Smooth muscle cell (in vitro differentiated cells): Measurements from ENCODE around the gene ASNS. TPM values are rescaled to one million over a fixed set of nuclear protein-coding genes. Genes with fewer than 3 reads are reported as not detected.

Source experiments
- DNase-seq: peaks from one replicate; lab custom pipeline; 2025; ENCODE audit not compliant: unreplicated experiment; lab: John Stamatoyannopoulos, UW
- H2AFZ ChIP-seq: fragments of 200-600 bp; sonication (generic); 2 replicates; pipeline ENCODE4 v1.6.0; 2016; ENCODE audit warnings: antibody characterized with exemption, low read depth, mild to moderate bottlenecking
- H3F3A ChIP-seq: fragments of 200-600 bp; sonication (generic); 2 replicates; pipeline ENCODE4 v1.6.0; 2017; ENCODE audit warnings: antibody characterized with exemption, low read depth
- H3K27ac ChIP-seq: fragments of 200-600 bp; sonication (generic); 2 replicates; pipeline ENCODE4 v1.5.1; 2016; ENCODE audit warnings: low read depth, mild to moderate bottlenecking
- H3K27me3 ChIP-seq: fragments of 200-600 bp; sonication (generic); 2 replicates; pipeline ENCODE4 v1.6.1; 2016; ENCODE audit warnings: low read depth, mild to moderate bottlenecking
- H3K36me3 ChIP-seq: fragments of 200-600 bp; sonication (generic); 2 replicates; pipeline ENCODE4 v1.5.1; 2016; ENCODE audit warnings: low read depth
- H3K4me1 ChIP-seq: fragments of 200-600 bp; sonication (generic); 2 replicates; pipeline ENCODE4 v1.5.1; 2016; ENCODE audit warnings: low read depth
- H3K4me2 ChIP-seq: fragments of 200-600 bp; sonication (generic); 2 replicates; pipeline ENCODE4 v1.6.0; 2016; ENCODE audit warnings: mild to moderate bottlenecking
- H3K4me3 ChIP-seq: fragments of 200-600 bp; sonication (generic); 2 replicates; pipeline ENCODE4 v1.5.1; 2016; ENCODE audit warnings: mild to moderate bottlenecking
- H3K79me2 ChIP-seq: fragments of 200-600 bp; sonication (generic); 2 replicates; pipeline ENCODE4 v1.6.0; 2016; ENCODE audit warnings: low read depth, mild to moderate bottlenecking
- H3K9ac ChIP-seq: fragments of 200-600 bp; sonication (generic); 2 replicates; pipeline ENCODE4 v1.6.0; 2016; ENCODE audit warnings: low read depth
- H3K9me3 ChIP-seq: fragments of 200-600 bp; sonication (generic); replicated peaks from 2 replicates; pipeline ENCODE4 v1.5.1; 2016; ENCODE audit warnings: low read depth
- H4K20me1 ChIP-seq: fragments of 200-600 bp; sonication (generic); 2 replicates; pipeline ENCODE4 v1.6.0; 2016; ENCODE audit warnings: low read depth
- CTCF ChIP-seq: fragments of 200-600 bp; sonication (generic); IDR thresholded peaks from 2 replicates; pipeline ENCODE4 v1.5.1; 2017; ENCODE audit warnings: borderline replicate concordance, mild to moderate bottlenecking, antibody characterized with exemption; ENCODE audit not compliant: insufficient read depth, poor library complexity, severe bottlenecking
- WGBS: methylation state at CpG from one replicate; pipeline ENCODE4 v1.1.7; 2016; ENCODE audit warnings: low lambda C conversion rate; 5-methylcytosine and 5-hydroxymethylcytosine counted together
- polyA plus RNA-seq: library from polyadenylated mRNA; unstranded; fragments of >200 nt; fragmentation: Nextera tagmentation; extraction: Ambion mirVana; gene quantifications from 2 replicates; pipeline ENCODE4 v1.2.1, GENCODE V29; 2016
- total RNA-seq: library from RNA; depleted of rRNA; stranded (reverse); fragments of >200 nt; gene quantifications from 2 replicates; pipeline ENCODE4 v1.2.3, GENCODE V29; 2014

Gene ASNS
- total and polyA plus RNA-seq, 2 experiments from 2014 or later, result 56.7 to 68.8 TPM

GRCh38 chr7:97868314-97868713 is 3.9 kb downstream of the ASNS start:
- Histone ChIP-seq H3K4me1 (peaks cover 8% of the 10 kb centered on the region), H3K27ac (no peak overlapping the region), H3K9ac (no peak overlapping the region), H4K20me1 (peaks cover 8% of the 10 kb centered on the region), H3K4me2 (no peak overlapping the region), H3K4me3 (no peak overlapping the region), H3K79me2 (peaks cover 32% of the 10 kb centered on the region), H2AFZ (no peak overlapping the region), H3K9me3 (no peaks in the 10 kb centered on the region), H3K36me3 (peaks cover 3% of the 10 kb centered on the region), H3K27me3 (no peaks in the 10 kb centered on the region), H3F3A (no peaks in the 10 kb centered on the region)
- DNase-seq, result no peak
- TF ChIP-seq CTCF, result no peak

- H3F3A ChIP-seq, result no peaks in the 10 kb centered on the region
- H3K9me3 ChIP-seq, result no peaks in the 10 kb centered on the region
- no peak overlapping the region for H2AFZ ChIP-seq
- no peak overlapping the region for H3K9ac ChIP-seq
- H3K79me2 ChIP-seq, result peaks cover 18% of the 10 kb centered on the region
- no peak for TF ChIP-seq CTCF
- no peak for DNase-seq
- H3K4me1 ChIP-seq, result no peaks in the 10 kb centered on the region
- 98% methylated on average over 3 of the region's 3 CpGs for WGBS
- H3K4me2 ChIP-seq, result no peak overlapping the region
- peaks cover 3% of the 10 kb centered on the region for H3K36me3 ChIP-seq
- no peak overlapping the region for H3K27ac ChIP-seq
- H3K27me3 ChIP-seq, result no peaks in the 10 kb centered on the region
- H4K20me1 ChIP-seq, result peaks cover 5% of the 10 kb centered on the region
- no peak overlapping the region for H3K4me3 ChIP-seq
Measured at GRCh38 chr7:97865104-97865503, 7.1 kb downstream of the ASNS start.

GRCh38 chr7:97859606-97860204 is 12.5 kb downstream of the ASNS start:
- Histone ChIP-seq H3K27me3 (no peaks in the 10 kb centered on the region), H3K4me2 (no peak overlapping the region), H3K79me2 (peaks cover 7% of the 10 kb centered on the region), H3K27ac (no peak overlapping the region), H3K9me3 (no peaks in the 10 kb centered on the region), H3F3A (no peaks in the 10 kb centered on the region), H3K9ac (no peak overlapping the region), H2AFZ (no peak overlapping the region), H3K4me1 (no peaks in the 10 kb centered on the region), H3K4me3 (no peak overlapping the region), H4K20me1 (no peaks in the 10 kb centered on the region), H3K36me3 (peaks cover 24% of the 10 kb centered on the region)
- no peak for DNase-seq
- TF ChIP-seq CTCF, result no peak
- 95% methylated on average over 4 of the region's 4 CpGs for WGBS

GRCh38 chr7:97858221-97858620 is 14.0 kb downstream of the ASNS start:
- Histone ChIP-seq H3F3A (peaks cover 6% of the 10 kb centered on the region), H3K36me3 (peaks cover 33% of the 10 kb centered on the region)

More at GRCh38 chr7:97858221-97858620, 14.0 kb downstream of the ASNS start:
- Histone ChIP-seq H3K4me2 (no peak overlapping the region), H3K4me3 (no peak overlapping the region), H3K4me1 (no peaks in the 10 kb centered on the region), H2AFZ (no peak overlapping the region), H3K79me2 (peaks cover 7% of the 10 kb centered on the region), H3K9me3 (no peaks in the 10 kb centered on the region), H3K9ac (no peak overlapping the region), H3K27ac (no peak overlapping the region), H4K20me1 (no peaks in the 10 kb centered on the region), H3K27me3 (no peaks in the 10 kb centered on the region)
- no peak for TF ChIP-seq CTCF
- no peak for DNase-seq
- WGBS, result 96% methylated on average over 2 of the region's 2 CpGs
